Endodermal cell (in vitro differentiated cells): ENCODE results near the gene PLCB4. TPM values are rescaled to one million over a fixed set of nuclear protein-coding genes. Genes with fewer than 3 reads are reported as not detected.

Experiments used
- DNase-seq: peaks from one replicate; pipeline ENCODE4 v3.0.0-alpha.2; 2017
- H3K27ac ChIP-seq: 2 replicates; pipeline ENCODE4 v1.5.1; 2013; ENCODE audit warnings: mild to moderate bottlenecking, low read depth, low read length, moderate library complexity
- H3K27me3 ChIP-seq: 2 replicates; pipeline ENCODE4 v1.6.1; 2013; ENCODE audit warnings: mild to moderate bottlenecking, low read length, moderate library complexity; ENCODE audit not compliant: insufficient read depth, control insufficient read depth, poor library complexity, severe bottlenecking
- H3K36me3 ChIP-seq: 2 replicates; pipeline ENCODE4 v1.7.0; 2013; ENCODE audit warnings: mild to moderate bottlenecking, low read length, moderate library complexity; ENCODE audit not compliant: control insufficient read depth, insufficient read depth
- H3K4me1 ChIP-seq: one replicate; pipeline ENCODE4 v1.7.0; 2013; ENCODE audit warnings: low read length; ENCODE audit not compliant: control insufficient read depth, insufficient read depth
- H3K4me3 ChIP-seq: 2 replicates; pipeline ENCODE4 v1.5.1; 2013; ENCODE audit warnings: mild to moderate bottlenecking, low read length, moderate library complexity
- H3K9ac ChIP-seq: 2 replicates; pipeline ENCODE4 v1.6.1; 2013; ENCODE audit warnings: mild to moderate bottlenecking, low read length, moderate library complexity; ENCODE audit not compliant: poor library complexity, severe bottlenecking; ENCODE audit errors: extremely low read depth
- H3K9me3 ChIP-seq: 2 replicates; pipeline ENCODE4 v1.6.1; 2013; ENCODE audit warnings: mild to moderate bottlenecking, low read length, moderate library complexity; ENCODE audit not compliant: control insufficient read depth
- H3K27ac Mint-ChIP-seq: 2 replicates; pipeline ENCODE4 v1.8.0; 2020; ENCODE audit warnings: mixed read lengths
- H3K27me3 Mint-ChIP-seq: 2 replicates; pipeline ENCODE4 v1.8.0; 2021; ENCODE audit warnings: mild to moderate bottlenecking, mixed read lengths; ENCODE audit not compliant: insufficient read depth
- H3K36me3 Mint-ChIP-seq: 2 replicates; pipeline ENCODE4 v1.8.0; 2020; ENCODE audit warnings: low read depth, mixed read lengths
- H3K4me1 Mint-ChIP-seq: 2 replicates; pipeline ENCODE4 v1.8.0; 2020; ENCODE audit warnings: mixed read lengths
- H3K4me3 Mint-ChIP-seq: 2 replicates; pipeline ENCODE4 v1.8.0; 2020; ENCODE audit warnings: mild to moderate bottlenecking, moderate library complexity, mixed read lengths
- H3K9me3 Mint-ChIP-seq: 2 replicates; pipeline ENCODE4 v1.8.0; 2020; ENCODE audit warnings: mild to moderate bottlenecking, mixed read lengths
- CTCF ChIP-seq: fragments of 200-600 bp; sonication (generic); conservative IDR thresholded peaks from 2 replicates; pipeline ENCODE4 v1.5.0; 2021; ENCODE audit warnings: antibody characterized with exemption, mild to moderate bottlenecking
- WGBS, 2 experiments: methylation state at CpG; one replicate each; pipeline versions ENCODE4 v1.1.5 to v1.1.7; 2013; ENCODE audit warnings: missing lambda C conversion rate in 2 of 2, mixed read lengths in 1 of 2; ENCODE audit not compliant: insufficient coverage in 1 of 2, insufficient read length in 1 of 2; 5-methylcytosine and 5-hydroxymethylcytosine counted together
- total RNA-seq, 2 donors: library from RNA; stranded (reverse); fragmentation: NEBNext Ultra II Directional in 1 of 2; extraction: Animal tissue kit (Norgen Biotek cat#: 25700) in 1 of 2; gene quantifications; 2 replicates in 1 of 2; 3 replicates in 1 of 2; pipeline ENCODE4 v1.2.1, GENCODE V29; 2021

The PLCB4 gene
- total RNA-seq, 2 donors from 2014 or later: 14.4 to 14.6 TPM

DNA sequence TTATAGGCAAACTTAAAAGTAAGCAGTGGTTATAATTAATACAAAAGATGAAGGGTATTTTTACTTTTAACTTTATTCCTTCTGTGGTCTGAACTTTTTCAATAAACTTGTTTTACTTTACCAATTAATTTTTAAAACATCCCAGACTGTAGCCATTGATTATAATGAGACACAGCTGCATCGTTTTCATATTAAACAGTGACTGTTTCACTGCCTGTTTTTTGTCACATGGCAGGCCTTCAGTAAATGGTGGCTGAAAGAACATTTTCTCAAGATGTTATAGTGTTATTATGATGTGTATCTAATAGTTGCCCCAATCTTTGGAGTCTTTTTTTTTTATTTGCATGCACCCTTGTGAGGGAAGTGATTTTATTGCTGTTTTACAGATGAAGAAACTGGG is 95.1 kb downstream of the PLCB4 start:
- Mint-ChIP-seq H3K4me3 (no peak overlapping the region), H3K36me3 (no peaks in the 10 kb centered on the region), H3K9me3 (no peaks in the 10 kb centered on the region), H3K4me1 (peaks cover 9% of the 10 kb centered on the region), H3K27me3 (no peaks in the 10 kb centered on the region), H3K27ac (no peak overlapping the region)
- Histone ChIP-seq H3K4me3 (no peak overlapping the region), H3K27ac (no peak overlapping the region), H3K27me3 (no peaks in the 10 kb centered on the region), H3K4me1 (no peaks in the 10 kb centered on the region), H3K36me3 (no peaks in the 10 kb centered on the region), H3K9me3 (no peaks in the 10 kb centered on the region), H3K9ac (no peak overlapping the region)
- no peak for TF ChIP-seq CTCF
- DNase-seq: no peak
- WGBS, 2 experiments: 82 to 100% methylated on average over 1 of the region's 1 CpG

GRCh38 chr20:9165261-9165660 is 96.4 kb downstream of the PLCB4 start:
- no peak overlapping the region for H3K27ac Mint-ChIP-seq
- Histone ChIP-seq H3K9me3 (no peaks in the 10 kb centered on the region), H3K4me3 (no peak overlapping the region), H3K27ac (no peak overlapping the region), H3K36me3 (no peaks in the 10 kb centered on the region), H3K27me3 (no peaks in the 10 kb centered on the region), H3K4me1 (no peaks in the 10 kb centered on the region), H3K9ac (no peak overlapping the region)
- WGBS, 2 experiments: 97% methylated on average over 2 of the region's 2 CpGs; no CpG with 5 or more reads in 1 of the 2 experiments
- TF ChIP-seq CTCF: no peak
- peaks cover 9% of the 10 kb centered on the region for H3K4me1 Mint-ChIP-seq
- H3K9me3 Mint-ChIP-seq: no peaks in the 10 kb centered on the region
- no peak overlapping the region for H3K4me3 Mint-ChIP-seq
- H3K36me3 Mint-ChIP-seq: no peaks in the 10 kb centered on the region
- DNase-seq: no peak
- no peaks in the 10 kb centered on the region for H3K27me3 Mint-ChIP-seq

GRCh38 chr20:9166153-9166780 is 97.4 kb downstream of the PLCB4 start:
- Histone ChIP-seq H3K27ac (no peak overlapping the region), H3K9ac (no peak overlapping the region), H3K4me1 (no peaks in the 10 kb centered on the region), H3K4me3 (no peak overlapping the region), H3K27me3 (no peaks in the 10 kb centered on the region), H3K36me3 (no peaks in the 10 kb centered on the region), H3K9me3 (no peaks in the 10 kb centered on the region)
- Mint-ChIP-seq H3K27me3 (no peaks in the 10 kb centered on the region), H3K36me3 (no peaks in the 10 kb centered on the region), H3K4me1 (peaks cover 5% of the 10 kb centered on the region), H3K4me3 (no peak overlapping the region), H3K9me3 (no peaks in the 10 kb centered on the region), H3K27ac (no peak overlapping the region)
- no peak for TF ChIP-seq CTCF
- no peak for DNase-seq
- WGBS, 2 experiments: 78 to 86% methylated on average over 8 to 11 of the region's 11 CpGs
